ENCODE results near the gene SOCS7. TPM values are rescaled to one million over a fixed set of nuclear protein-coding genes. Genes with fewer than 3 reads are reported as not detected.

SOCS7 gene
- polyA plus RNA-seq, 1 experiment, result 5.8 TPM

DNA sequence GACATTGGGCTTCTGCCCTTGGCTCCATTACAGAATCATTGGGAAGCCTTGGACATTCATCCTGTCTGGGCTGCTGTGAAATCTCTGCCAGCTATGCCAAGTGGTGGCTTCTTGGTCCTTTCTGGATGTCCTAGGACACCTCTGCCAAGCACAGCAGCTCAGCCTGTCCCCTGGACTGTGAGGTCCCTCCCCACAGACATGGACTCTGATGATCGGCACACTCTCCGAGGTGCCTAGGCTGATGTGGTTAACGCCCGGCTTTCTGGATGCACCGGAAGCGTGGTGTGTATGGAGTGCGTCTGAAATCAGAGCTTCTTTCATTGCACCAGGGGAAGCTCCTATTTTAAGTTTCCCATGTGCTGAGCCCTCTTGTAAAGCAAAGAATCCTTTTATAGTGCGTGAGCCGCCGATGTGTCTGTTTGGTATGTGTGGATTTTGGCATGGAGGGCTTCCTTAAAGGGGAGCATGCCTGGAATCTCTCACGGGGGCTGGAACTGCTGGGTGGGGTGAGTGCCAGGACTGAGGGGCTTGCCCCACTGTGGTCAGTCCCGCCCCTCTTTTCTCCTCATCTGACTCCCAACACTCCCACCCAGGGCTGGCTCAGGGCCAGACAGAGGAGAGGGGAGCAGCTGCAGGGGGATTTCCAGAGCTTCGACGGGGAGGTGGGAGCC is 69.7 kb downstream of the SOCS7 start:
- POLR2A ChIA-PET, result interaction anchor here (0.6 kb wide), 1 partner anchor 75 kb away, joined by 5 read pairs; no protein-coding TSS in a partner anchor
- H3K27ac ChIP-seq (ENCODE audit: low read depth, low read length), result peak overlapping the region; percentile 22
- TF ChIP-seq, protein P1, sequence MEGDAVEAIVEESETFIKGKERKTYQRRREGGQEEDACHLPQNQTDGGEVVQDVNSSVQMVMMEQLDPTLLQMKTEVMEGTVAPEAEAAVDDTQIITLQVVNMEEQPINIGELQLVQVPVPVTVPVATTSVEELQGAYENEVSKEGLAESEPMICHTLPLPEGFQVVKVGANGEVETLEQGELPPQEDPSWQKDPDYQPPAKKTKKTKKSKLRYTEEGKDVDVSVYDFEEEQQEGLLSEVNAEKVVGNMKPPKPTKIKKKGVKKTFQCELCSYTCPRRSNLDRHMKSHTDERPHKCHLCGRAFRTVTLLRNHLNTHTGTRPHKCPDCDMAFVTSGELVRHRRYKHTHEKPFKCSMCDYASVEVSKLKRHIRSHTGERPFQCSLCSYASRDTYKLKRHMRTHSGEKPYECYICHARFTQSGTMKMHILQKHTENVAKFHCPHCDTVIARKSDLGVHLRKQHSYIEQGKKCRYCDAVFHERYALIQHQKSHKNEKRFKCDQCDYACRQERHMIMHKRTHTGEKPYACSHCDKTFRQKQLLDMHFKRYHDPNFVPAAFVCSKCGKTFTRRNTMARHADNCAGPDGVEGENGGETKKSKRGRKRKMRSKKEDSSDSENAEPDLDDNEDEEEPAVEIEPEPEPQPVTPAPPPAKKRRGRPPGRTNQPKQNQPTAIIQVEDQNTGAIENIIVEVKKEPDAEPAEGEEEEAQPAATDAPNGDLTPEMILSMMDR (IDR thresholded peaks at IDR 0.05; ENCODE audit: low read depth, low read length), result no peak
- 0 out of 2 replicates have a peak overlapping the region, but pooled peaks have one; percentile 2 for H3K4me3 ChIP-seq (ENCODE audit: low read depth, low read length)
- CTCF ChIA-PET, result interaction anchor here (1.0 to 2.2 kb wide), 8 partner anchors 11 to 247 kb away, joined by 3 to 11 read pairs (median 3); no protein-coding TSS in a partner anchor
- peaks cover 28% of the 10 kb centered on the region for H3K27me3 ChIP-seq (ENCODE audit: control insufficient read depth, insufficient read depth, low read length)
- peak; percentile 44 for DNase-seq (ENCODE audit: low read depth, low spot score)
- no peaks in the 10 kb centered on the region; the same call in 1 of the 2 replicates for H3K9me3 ChIP-seq (ENCODE audit: control insufficient read depth, insufficient read depth, low read length)

DNA sequence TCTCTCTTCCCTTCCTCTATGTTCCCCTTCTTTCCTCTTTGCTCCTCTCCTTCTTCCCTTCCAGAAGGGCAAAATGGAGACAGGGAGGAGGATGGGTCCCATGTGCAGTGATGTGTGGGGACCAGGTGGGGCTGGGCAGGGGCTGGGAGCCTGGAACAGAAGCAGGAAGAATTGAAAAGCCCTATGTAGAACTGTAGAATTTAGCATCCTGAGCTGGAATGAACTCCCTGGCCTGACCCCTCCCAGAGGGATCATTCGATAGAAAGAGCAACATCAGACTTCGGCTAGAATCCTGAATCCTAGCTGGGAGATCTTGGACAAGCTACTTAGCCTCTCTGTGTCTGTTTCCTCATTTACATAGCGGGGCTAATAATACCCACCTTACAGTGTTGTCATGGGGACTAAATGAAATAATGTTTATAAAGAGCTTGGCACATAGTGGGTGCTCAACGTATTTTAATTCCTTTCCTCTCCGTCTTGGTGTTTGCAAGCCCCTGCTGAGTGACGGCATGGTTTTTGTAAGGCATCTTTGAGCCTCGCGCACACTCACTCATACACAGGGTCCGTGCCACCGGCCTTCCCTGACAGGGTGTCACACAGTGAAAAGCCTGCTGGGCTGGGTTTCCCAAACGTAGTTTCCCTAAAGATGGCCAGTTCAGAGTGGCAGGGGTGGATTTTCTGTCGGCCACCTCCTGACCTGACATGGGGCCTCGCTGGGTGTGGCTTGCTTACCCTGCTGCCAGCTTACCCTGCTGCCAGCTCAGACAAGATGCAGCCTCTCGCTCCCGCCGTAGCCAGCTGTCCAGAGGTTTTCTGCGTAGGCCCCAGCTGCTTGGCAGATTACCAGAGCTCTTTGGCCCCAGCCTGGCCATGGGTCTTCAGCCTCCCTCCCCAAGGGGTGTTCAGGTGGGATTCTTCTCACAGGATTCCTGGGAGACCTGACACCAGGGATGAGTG is 70.5 kb downstream of the SOCS7 start:
- Histone ChIP-seq H3K9me3 (ENCODE audit: control insufficient read depth, insufficient read depth, low read length) (no peaks in the 10 kb centered on the region; the same call in 1 of the 2 replicates), H3K27me3 (ENCODE audit: control insufficient read depth, insufficient read depth, low read length) (peaks cover 28% of the 10 kb centered on the region), H3K27ac (ENCODE audit: low read depth, low read length) (peak overlapping the region; percentile 21), H3K4me3 (ENCODE audit: low read depth, low read length) (no peak overlapping the region)
- POLR2A ChIA-PET, result interaction anchor here (0.6 kb wide), 1 partner anchor 76 kb away, joined by 5 read pairs; no protein-coding TSS in a partner anchor
- no peak for DNase-seq (ENCODE audit: low read depth, low spot score)
- TF ChIP-seq, protein P1 (IDR thresholded peaks at IDR 0.05; ENCODE audit: low read depth, low read length), result no peak
- CTCF ChIA-PET, result interaction anchor here (0.9 to 1.4 kb wide), 9 partner anchors 10 to 246 kb away, joined by 3 to 7 read pairs (median 3); no protein-coding TSS in a partner anchor

- no peaks in the 10 kb centered on the region for H3K9me3 ChIP-seq (ENCODE audit: control insufficient read depth, insufficient read depth, low read length)
- CTCF ChIA-PET, result interaction anchor here (0.6 to 1.9 kb wide), 16 partner anchors 8 to 244 kb away, joined by 3 to 6 read pairs (median 4); partner anchors contain the start of gene SOCS7
- POLR2A ChIA-PET, result interaction anchor here (0.6 to 0.8 kb wide), 2 partner anchors 85 to 94 kb away, joined by 4 read pairs; no protein-coding TSS in a partner anchor
- H3K4me3 ChIP-seq (ENCODE audit: low read depth, low read length), result no peak overlapping the region
- TF ChIP-seq, protein P1 (IDR thresholded peaks at IDR 0.05; ENCODE audit: low read depth, low read length), result no peak
- H3K27ac ChIP-seq (ENCODE audit: low read depth, low read length), result no peak overlapping the region
- peaks cover 9% of the 10 kb centered on the region for H3K27me3 ChIP-seq (ENCODE audit: control insufficient read depth, insufficient read depth, low read length)
- no peak for DNase-seq (ENCODE audit: low read depth, low spot score)
Observed at GRCh38 chr17:38424297-38424972, 72.8 kb downstream of the SOCS7 start.

DNA sequence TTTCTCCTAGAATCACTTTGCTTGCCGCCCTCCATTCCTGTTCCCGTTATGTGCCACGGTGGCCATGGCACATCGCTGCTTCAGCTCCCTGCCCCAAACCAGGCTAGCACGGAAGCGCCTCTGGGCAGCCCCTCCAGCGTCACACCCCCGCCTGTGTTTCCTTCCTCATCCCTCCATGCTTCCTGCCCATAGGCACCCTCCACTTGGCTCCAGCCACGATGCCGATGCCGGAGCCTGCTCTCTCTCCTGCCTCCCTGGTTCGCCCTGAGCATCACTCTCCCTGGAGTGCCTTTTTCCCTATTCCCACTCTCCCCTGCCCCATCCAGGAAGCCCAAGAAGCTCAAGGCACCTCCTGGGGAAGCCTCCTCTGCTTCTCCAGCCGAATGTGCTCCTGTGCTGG is 73.4 kb downstream of the SOCS7 start:
- ChIA-PET POLR2A (interaction anchor here (3.1 kb wide), 1 partner anchor 26 kb away, joined by 15 read pairs; no protein-coding TSS in a partner anchor), CTCF (interaction anchor here (1.9 kb wide), 1 partner anchor 10 kb away, joined by 6 read pairs; no protein-coding TSS in a partner anchor)
- DNase-seq (ENCODE audit: low read depth, low spot score), result no peak
- Histone ChIP-seq H3K27me3 (ENCODE audit: control insufficient read depth, insufficient read depth, low read length) (peaks cover 3% of the 10 kb centered on the region), H3K27ac (ENCODE audit: low read depth, low read length) (no peak overlapping the region), H3K4me3 (ENCODE audit: low read depth, low read length) (no peak overlapping the region), H3K9me3 (ENCODE audit: control insufficient read depth, insufficient read depth, low read length) (no peaks in the 10 kb centered on the region)
- TF ChIP-seq, protein P1 (IDR thresholded peaks at IDR 0.05; ENCODE audit: low read depth, low read length), result no peak

All from AG04450 (cell line).